ENCODE data around the gene TMEM94.
"Not testable (repeated sequence)": the region's sequence is repeated elsewhere in the genome, so short reads cannot be mapped to it uniquely, and the experiment has no call there.

TMEM94 gene

GRCh38 chr17:75445896-75446295 lies 10.5 kb upstream of the TMEM94 start:
- DNase-seq = not testable (repeated sequence)

DNA sequence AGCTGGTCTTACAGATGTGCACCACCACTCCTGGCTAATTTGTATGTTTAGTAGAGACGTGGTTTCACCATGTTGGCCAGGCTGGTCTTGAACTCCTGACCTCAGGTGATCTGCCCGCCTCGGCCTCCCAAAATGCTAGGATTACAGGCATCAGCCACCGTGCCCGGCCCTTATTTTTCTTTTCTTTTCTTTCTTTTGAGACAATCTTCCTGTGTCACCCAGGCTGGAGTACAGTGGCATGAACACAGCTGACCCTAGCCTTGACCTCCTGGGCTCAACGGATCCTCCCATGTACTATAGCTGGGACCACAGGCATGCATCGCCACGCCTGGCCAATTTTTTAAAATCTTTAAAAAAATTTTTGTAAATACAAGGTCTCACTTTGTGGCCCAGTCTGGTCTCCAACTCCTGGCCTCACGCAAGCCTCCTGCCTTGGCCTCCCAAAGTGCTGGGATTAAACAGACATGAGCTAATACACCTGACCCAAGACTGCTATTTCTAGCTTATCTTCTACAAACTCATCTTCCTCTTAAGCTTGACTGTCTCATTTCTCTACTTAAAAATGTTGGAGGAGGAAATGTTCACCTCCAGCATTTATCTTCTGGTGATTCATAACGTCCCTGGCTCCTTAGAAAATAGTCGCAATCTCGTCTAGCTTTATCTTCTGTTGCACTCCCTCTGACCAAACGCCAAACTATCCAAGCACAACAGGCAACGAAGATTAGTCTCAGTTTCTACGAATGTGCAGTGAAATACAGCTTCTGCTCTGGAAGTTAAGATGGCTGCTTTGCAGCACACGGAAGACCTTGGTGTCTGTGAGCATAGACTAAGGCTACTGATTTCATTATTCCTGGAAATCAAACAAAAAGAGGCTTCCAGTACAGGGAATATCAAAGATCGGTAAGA lies 8.2 kb upstream of the TMEM94 start:
- DNase-seq = no peak

- no peak for DNase-seq
Measured at GRCh38 chr17:75450270-75450669, 6.2 kb upstream of the TMEM94 start.

GRCh38 chr17:75454193-75454592 lies 2.2 kb upstream of the TMEM94 start:
- DNase-seq = no peak

- DNase-seq = not testable (repeated sequence)
Measured at GRCh38 chr17:75454672-75455071, 1.8 kb upstream of the TMEM94 start.

DNA sequence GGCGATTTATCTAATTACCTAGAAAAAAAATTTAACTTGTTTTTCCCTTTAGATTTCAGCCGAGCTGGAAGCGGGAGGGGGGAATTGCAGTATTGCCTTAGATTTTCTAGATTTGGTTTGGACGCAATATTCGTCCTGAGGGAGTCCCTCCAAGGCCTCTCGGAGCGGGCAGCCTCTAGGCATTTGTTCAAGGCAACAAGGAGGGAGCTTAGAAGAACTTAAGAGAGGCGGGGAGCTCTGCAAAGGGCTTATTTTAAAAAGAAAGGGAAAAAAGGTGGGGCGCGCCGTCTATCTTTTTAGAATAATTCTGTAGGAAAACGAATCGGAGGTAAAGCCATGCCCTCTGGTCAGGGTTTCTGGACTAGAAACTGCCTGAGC lies 407 bp upstream of the TMEM94 start:
- no peak for DNase-seq

DNA sequence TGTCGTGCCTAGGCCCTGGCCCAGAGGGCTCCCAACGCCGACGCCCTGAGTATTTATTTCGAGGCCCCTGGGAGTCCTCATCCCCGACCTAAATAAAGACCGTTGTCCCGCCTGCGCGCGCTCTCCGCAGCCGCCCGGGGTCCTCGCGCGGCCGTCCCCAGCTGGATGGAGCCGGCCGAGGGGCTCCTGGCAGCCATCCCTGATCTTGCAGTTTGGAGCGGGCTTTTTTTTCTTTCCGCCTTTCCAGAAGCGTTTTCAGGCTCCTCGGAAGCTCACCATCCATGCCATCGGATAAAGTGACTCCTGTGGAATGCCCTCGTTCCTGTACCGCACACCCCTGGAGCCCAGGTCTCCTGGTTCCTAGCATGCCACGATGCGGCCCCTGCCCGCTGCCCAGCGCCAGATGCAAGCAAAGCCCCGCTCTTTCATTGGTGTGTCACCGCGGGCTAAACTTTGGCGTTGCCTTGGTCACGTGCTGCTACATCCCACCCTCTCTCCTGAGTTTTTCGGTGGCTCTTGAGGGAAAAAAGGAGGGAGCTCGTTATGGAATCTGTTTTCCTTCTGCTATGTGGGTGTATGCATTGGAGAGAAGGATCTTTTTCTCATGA lies 716 bp downstream of the TMEM94 start:
- DNase-seq = no peak

DNA sequence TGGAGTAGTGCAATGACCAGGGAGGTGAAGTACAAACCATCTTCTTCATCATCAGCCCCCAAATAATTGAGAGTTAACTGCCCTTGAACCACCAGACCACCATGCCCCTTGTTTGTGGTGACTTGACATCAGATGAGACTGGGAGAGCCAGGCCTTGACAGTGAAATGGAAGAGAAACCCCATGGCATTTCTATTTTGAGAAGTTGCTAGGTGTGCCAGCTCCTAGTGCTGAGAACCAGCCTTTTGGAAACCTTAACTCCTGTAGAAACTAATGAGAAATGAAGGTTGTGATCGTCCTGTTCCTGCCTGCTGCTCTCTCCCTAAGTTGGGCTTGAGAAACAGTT lies 2.8 kb downstream of the TMEM94 start:
- no peak for DNase-seq

- no peak for DNase-seq
Measured at GRCh38 chr17:75459590-75460267, 3.3 kb downstream of the TMEM94 start.

DNA sequence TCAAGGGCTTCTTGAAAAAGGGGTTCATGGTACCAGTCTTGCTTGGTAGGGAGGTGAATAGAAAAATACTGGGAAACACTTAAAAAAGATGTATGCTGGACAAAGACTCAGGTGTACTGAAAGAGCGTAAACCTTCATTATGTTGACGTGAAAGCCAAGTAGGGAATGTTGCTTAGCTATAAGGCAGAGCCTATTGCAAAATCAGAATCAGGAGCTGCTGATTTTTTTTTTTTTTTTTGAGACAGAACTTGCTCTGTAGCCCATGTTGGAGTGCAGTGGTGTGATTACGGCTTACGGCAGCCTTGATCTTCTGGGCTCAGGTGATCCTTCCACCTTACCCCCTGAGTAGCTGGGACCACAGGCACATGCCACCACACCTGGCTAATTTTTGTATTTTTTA lies 3.9 kb downstream of the TMEM94 start:
- no peak for DNase-seq

DNA sequence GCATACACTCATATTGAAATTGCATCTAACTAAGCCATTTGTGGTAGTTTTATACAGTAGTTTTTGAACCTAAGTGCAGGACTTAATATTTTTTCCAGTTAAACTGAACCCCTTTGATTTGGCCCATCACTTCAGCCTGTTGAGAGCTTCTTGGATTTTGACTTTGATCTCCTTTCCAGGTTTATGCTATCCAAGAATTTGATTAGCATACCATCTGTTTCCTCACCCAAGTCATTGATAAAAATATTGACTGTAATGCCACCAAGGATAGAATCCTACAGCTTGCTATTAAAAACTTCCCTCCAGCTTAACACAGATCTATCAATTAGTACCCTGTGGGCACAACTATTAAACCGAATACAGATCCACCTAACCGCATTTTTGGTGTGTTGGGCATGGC lies 7.2 kb downstream of the TMEM94 start:
- DNase-seq = no peak

DNA sequence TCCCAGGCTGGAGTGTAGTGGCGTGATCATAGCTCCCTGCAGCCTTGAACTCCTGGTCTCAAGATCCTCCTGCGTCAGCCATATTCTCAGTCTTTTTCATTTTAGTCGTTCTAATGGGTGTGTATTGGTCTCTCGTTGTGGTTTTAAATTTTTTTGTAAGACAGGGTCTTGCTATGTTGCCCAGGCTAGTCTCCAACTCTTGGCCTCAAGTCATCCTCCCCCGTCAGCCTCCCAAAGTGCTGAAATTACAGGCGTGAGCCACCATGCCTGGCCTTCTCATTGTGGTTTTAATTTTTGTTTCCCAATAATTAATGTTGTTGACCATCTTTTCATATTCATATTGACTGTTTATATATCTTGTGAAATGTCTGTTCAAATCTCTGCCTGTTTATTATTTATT lies 8.6 kb downstream of the TMEM94 start:
- DNase-seq = no peak

DNA sequence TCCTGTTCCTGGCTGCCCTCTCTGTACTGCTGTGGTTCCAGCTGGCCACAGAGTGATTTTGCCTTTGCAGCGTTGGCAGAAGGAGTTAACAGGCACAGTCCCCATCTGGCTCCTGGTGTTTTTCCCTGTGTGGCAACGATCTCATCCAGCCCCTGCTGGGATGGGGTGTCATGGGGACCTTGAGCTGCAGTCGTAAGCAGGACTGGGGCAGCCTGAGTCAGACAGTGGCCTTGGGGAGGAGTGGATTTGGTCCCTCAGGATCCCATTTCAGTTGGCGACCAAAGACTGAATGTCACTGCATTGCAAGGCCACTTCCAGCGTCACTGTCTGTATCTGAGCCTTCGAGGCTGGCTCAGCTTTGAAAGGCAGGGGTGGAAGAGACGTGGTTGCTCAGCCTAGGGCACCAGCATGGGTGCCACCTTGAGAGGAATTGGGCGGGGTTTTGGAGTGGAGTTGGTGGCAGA lies 11.9 kb downstream of the TMEM94 start:
- no peak for DNase-seq

DNA sequence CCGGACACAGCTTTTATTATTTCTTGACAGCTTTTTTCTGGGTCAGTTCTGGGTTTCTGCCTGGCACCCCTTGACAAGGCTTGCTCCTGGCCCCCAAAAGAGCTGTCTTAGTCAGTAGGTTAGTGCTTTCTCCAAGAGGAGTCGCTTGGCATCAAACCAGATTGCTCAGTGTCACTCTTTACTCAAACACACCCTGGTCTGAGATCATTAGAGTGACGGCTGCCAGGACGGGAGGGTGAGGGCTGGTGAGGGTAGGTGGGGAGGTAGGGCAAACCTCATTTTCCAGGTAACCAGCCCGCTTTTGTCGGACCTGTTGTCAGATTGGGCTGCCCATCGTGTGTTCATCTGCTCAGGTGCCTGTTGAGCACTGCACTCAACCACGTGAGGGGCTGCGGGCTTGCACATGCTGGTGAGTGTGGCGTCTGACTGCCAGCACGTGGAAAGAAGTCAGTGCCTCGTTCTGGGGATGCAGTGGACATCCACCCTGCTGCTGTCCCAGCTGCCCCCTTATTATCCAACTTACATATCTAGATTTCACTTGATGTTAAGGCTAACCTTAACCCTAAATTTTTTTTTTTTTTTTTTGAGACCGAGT lies 12.4 kb downstream of the TMEM94 start:
- no peak for DNase-seq

DNA sequence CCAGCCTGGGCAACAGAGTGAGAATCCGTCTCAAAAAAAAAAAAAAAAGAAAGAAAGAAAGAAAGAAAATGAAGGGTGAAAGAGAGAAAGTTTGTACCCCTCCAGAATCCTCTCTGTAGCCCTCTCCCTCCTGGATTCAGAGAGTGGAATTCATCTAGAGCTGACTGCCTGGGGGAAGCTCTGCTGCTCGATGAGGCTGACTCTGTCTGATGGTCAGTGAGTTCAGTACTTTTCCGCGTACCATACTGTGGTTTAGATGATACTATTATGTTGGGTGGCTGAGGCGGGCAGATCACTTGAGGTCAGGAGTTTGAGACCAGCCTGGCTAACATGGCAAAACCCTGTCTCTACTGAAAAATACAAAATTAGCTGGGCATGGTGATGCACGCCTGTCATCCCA lies 14.8 kb downstream of the TMEM94 start:
- no peak for DNase-seq

DNA sequence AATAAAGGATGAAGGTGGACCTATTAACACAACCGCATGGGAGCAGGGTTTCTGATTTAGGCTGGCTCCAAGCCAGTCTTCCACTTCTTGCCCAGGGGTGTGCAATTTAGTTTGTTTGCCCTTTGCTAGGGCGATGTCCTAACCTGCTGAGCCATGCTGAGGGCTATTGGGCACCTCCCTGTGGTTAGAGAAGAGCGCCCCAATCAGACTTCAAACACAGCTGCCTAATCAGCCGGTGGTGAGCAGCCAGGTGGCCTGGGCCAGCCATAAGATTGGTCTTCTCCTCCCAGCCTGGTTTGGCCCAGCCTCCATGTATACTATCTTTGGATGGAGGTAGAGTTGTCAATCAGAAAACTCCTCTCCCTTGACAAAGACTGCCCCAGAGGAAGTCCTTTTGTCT lies 15.7 kb downstream of the TMEM94 start:
- no peak for DNase-seq

DNA sequence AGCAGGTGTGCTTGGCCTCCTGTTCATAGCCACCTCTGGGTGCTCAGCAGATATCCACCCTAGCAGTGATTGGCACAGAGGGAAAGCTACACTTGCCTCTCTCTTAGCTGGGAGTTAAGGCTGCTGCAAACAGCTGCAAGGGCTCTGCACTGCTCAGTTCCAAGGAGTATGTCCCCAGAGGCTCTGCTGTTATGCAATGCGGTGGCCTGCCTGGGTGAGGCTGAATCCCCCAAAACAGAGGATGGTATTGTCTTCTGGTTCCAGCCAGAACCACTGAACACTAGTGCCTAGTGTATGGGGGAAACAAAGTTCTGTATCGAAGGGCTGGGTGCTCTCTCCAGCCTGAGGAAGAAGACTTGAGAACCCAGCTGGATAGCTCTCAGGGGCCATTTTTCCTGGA lies 16.8 kb downstream of the TMEM94 start:
- DNase-seq = no peak

GRCh38 chr17:75474736-75475135 lies 18.3 kb downstream of the TMEM94 start:
- DNase-seq = no peak

DNA sequence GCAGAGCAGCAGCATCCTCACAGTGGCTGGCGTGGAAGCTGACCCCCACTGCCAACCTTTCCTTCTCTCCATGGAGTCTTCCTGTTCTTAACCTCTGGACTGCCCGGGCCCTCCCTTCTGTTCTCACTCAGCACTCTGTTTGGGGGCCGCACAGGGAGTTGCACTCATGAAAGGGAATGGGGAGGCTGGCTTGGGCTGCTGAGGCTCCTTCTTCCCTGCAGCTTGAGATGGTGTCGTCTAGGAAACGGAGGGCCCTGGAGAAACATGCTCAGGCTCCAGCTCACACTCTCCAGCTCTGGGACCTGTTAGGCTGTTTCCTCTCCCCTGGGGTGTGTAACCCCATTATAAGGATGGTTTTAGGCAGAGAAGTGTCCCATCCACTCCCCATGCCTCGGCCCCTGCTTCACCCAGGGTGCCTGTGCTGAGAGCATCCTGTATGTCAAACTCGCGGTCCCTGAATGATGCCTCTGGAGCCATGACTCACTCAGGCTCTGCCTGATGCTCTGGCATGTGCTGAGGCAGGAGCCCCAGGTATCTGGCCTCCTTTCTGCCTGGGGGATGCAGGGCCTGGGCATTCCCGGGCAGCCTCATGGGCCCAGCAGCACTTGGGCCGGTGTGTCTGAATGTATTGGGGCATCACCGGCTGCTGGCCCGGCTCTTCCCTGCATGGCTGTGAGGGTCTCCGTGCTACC lies 18.9 kb downstream of the TMEM94 start:
- no peak for DNase-seq

DNA sequence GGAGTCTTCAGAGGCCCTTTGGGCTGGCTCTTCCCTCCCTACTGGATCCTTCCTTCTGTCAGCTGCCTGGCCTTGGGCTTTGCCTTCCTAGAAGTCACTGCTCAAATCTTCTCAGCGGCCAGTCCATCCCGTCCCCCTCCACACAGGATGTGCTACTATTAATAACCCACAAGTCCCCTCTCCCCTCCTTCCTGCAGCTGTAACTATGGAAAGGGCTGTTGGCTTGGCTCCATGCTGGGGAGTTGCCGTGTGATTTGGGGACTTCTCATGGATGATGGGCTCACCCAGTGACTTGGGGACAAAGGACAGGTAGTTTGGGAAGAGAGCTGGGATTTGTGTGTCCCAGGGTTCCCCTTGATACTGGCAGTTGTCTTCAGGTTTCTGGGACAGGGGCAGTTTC lies 19.4 kb downstream of the TMEM94 start:
- DNase-seq = no peak

- DNase-seq = no peak
Measured at GRCh38 chr17:75476271-75476671, 19.8 kb downstream of the TMEM94 start.

DNA sequence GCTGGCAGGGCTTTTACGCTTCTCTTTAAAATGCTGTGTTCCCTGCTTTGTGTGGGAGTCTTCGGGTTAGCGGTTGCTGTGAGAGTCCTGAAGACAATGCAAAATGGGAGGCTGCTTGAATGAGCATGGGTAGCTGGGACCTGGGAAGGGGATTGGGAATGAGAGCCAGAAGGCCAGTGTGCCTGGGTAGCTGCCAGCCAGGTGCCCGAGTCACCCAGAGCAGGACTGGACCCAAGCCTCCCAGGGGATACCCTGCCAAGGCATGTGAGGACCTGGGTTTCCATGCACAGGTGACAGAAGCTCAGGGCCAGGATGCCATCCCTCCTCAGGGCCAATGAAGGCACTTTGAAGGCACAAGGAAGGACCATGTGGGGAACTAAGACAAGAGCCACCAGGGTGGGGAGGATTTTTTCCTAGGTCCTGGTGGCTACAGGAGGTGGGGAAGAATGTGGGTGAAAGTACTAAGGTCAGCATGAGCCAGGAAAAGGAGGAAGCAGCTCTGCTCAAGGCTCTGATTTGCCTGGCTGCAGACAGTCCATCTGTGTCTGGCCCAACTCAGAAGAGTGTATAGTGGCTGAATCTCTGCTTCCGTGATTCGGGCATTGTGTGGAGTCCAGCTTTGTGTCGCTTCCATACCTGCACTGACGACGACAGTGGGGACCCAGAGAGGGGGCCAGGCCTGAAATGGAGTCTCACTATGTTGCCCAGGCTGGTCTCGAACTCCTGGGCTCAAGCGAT lies 20.5 kb downstream of the TMEM94 start:
- no peak for DNase-seq

Data from GOT3 (cell line).